Body of pancreas (tissue), 4 donors: ENCODE results near the gene CRIM1. TPM values are rescaled to one million over a fixed set of nuclear protein-coding genes. Genes with fewer than 3 reads are reported as not detected.

Experiments used
- ATAC-seq: fragments of 150-250 bp; one replicate; pipeline ENCODE4 v1.9.1; 2016
- DNase-seq, 4 donors: peaks; one replicate each; pipeline ENCODE4 v3.0.0-alpha.2; 2019
- H3K27ac ChIP-seq, 4 donors: fragments of 200-600 bp; sonication (generic); 1 replicate in 3 of 4; 2 replicates in 1 of 4; pipeline versions ENCODE4 v1.5.1 to v1.6.1; 2016 to 2019; ENCODE audit warnings: mild to moderate bottlenecking in 1 of 4, mixed read lengths in 1 of 4, moderate library complexity in 1 of 4
- H3K27me3 ChIP-seq, 2 donors: fragments of 200-600 bp; sonication (generic); one replicate each; pipeline ENCODE4 v1.6.0; 2016; ENCODE audit warnings: mild to moderate bottlenecking in 1 of 2
- H3K36me3 ChIP-seq, 2 donors: fragments of 200-600 bp; sonication (generic); replicated peaks in 1 of 2; 2 replicates each; pipeline ENCODE4 v1.5.1; 2016; ENCODE audit warnings: low read depth in 2 of 2; ENCODE audit not compliant: insufficient read depth in 1 of 2
- H3K4me1 ChIP-seq: fragments of 200-600 bp; sonication (generic); one replicate; pipeline ENCODE4 v1.6.0; 2016
- H3K4me3 ChIP-seq, 2 donors: fragments of 200-600 bp; sonication (generic); 1 replicate in 1 of 2; 2 replicates in 1 of 2; pipeline ENCODE4 v1.5.1; 2016 to 2019
- H3K9me3 ChIP-seq, 3 donors: fragments of 200-600 bp; sonication (generic); 1 replicate in 2 of 3; 2 replicates in 1 of 3; pipeline ENCODE4 v1.5.1; 2016
- POLR2A ChIP-seq, 3 donors: fragments of 450-650 bp; IDR thresholded peaks; one replicate each; pipeline ENCODE4 v1.6.1; 2016; ENCODE audit warnings: antibody characterized with exemption in 3 of 3, mild to moderate bottlenecking in 2 of 3
- whole genome bisulfite sequencing, 2 donors: methylation state at CpG; one replicate each; pipeline ENCODE4 v1.1.5; 2017; 5-methylcytosine and 5-hydroxymethylcytosine counted together
- intact Hi-C: fragments of 100-400 bp; cut with DNase I; formaldehyde crosslinking; loops from one replicate; pipeline ENCODE4 v1.15.1; 2023
- total RNA-seq, 2 donors: library from RNA; depleted of rRNA; stranded (reverse); fragments of >200 nt; gene quantifications; one replicate each; pipeline ENCODE4 v1.1.0, GENCODE V29; 2016
- TF ChIP-seq, protein P1 (sequence below), 7 experiments: fragments of 450-650 bp in 4 of 7; fragments of 200-600 bp in 3 of 7; sonication (generic) in 3 of 7; IDR thresholded peaks; one replicate each; pipeline ENCODE4 v1.5.1; 2016 to 2019; ENCODE audit warnings: antibody characterized with exemption in 7 of 7

Gene CRIM1
- total RNA-seq, 2 donors from 2014 or later: 41.5 to 64.6 TPM

DNA sequence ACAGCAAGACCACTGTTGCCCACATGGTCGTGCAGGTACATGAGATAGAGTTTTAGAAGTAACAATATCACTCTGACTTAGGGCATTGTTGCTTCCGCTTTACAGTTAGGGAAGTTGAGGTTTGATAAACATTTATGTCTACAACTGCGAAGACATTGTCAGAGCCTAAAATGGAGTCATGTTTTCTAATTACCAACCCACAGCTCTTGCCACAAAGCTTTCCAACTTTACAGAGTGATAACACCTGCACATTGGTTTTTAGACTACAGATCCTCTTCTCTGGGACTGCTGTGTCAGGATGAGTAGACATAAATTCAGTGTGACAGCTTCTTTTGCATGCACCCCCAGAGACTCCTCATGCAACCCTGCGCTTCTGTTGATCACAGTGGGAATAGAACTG, 123.4 kb downstream of the CRIM1 start:
- H3K4me1 ChIP-seq: peaks cover 19% of the 10 kb centered on the region
- intact Hi-C loops: no loop called here
- ATAC-seq (no peak), DNase-seq (no peak)
- no peaks in the 10 kb centered on the region for H3K36me3 ChIP-seq
- no peaks in the 10 kb centered on the region for H3K27me3 ChIP-seq
- no peak overlapping the region for H3K4me3 ChIP-seq
- H3K9me3 ChIP-seq: no peaks in the 10 kb centered on the region
- peak overlapping the region in 1 of 4 donors; percentile 41 for H3K27ac ChIP-seq
- TF ChIP-seq, protein P1, sequence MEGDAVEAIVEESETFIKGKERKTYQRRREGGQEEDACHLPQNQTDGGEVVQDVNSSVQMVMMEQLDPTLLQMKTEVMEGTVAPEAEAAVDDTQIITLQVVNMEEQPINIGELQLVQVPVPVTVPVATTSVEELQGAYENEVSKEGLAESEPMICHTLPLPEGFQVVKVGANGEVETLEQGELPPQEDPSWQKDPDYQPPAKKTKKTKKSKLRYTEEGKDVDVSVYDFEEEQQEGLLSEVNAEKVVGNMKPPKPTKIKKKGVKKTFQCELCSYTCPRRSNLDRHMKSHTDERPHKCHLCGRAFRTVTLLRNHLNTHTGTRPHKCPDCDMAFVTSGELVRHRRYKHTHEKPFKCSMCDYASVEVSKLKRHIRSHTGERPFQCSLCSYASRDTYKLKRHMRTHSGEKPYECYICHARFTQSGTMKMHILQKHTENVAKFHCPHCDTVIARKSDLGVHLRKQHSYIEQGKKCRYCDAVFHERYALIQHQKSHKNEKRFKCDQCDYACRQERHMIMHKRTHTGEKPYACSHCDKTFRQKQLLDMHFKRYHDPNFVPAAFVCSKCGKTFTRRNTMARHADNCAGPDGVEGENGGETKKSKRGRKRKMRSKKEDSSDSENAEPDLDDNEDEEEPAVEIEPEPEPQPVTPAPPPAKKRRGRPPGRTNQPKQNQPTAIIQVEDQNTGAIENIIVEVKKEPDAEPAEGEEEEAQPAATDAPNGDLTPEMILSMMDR (IDR thresholded peaks at IDR 0.05): no peak
- TF ChIP-seq POLR2A (IDR thresholded peaks at IDR 0.05): no peak
- 61 to 91% methylated on average over 4 of the region's 4 CpGs for WGBS, 2 donors

DNA sequence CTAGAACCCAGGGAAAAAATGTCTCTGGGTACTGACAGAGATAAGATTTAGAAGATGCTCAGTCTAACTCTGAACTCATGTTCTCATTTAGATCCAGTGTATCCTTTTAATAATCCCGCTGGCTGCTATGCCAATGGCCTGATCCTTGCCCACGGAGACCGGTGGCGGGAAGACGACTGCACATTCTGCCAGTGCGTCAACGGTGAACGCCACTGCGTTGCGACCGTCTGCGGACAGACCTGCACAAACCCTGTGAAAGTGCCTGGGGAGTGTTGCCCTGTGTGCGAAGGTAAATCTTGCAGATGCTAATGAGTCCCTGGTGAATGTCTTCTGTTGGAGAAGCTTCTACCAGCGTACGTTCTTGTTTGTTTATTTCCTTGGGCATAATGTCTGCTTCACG, 123.8 kb downstream of the CRIM1 start:
- Histone ChIP-seq H3K4me3 (no peak overlapping the region), H3K36me3 (no peaks in the 10 kb centered on the region), H3K4me1 (peaks cover 22% of the 10 kb centered on the region), H3K27ac (no peak overlapping the region), H3K27me3 (no peaks in the 10 kb centered on the region), H3K9me3 (no peaks in the 10 kb centered on the region)
- WGBS, 2 donors: 89 to 90% methylated on average over 15 to 16 of the region's 16 CpGs
- no peak for ATAC-seq
- intact Hi-C loops: no loop called here
- DNase-seq: no peak
- TF ChIP-seq POLR2A (IDR thresholded peaks at IDR 0.05): no peak
- TF ChIP-seq, protein P1 (IDR thresholded peaks at IDR 0.05): no peak

DNA sequence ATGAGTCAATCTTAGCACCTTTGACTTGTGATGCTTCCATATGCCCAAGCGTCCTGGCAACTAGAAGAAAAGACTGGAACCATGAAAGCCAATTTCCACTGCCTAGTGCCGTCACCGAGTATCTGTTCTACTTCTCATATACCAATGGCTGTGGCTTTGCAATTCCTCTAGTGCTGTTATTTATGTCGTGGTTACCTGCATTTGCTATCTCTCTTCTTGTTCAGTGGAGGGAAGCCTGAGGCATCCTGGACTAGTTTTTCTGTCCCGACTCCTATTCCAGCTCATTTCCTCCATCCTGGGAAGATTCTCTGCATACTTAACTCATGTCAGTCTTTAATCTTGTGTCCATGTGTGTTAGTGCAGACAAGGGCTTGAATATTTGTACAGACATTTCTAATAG, 124.5 kb downstream of the CRIM1 start:
- H3K4me3 ChIP-seq: no peak overlapping the region
- no peak for ATAC-seq
- 71 to 81% methylated on average over 5 of the region's 5 CpGs for WGBS, 2 donors
- H3K36me3 ChIP-seq: no peaks in the 10 kb centered on the region
- H3K9me3 ChIP-seq: no peaks in the 10 kb centered on the region
- DNase-seq: no peak
- TF ChIP-seq, protein P1 (IDR thresholded peaks at IDR 0.05): no peak
- TF ChIP-seq POLR2A (IDR thresholded peaks at IDR 0.05): no peak
- no peak overlapping the region for H3K27ac ChIP-seq
- peaks cover 29% of the 10 kb centered on the region for H3K4me1 ChIP-seq
- intact Hi-C loops: no loop called here
- H3K27me3 ChIP-seq: no peaks in the 10 kb centered on the region

- peaks cover 35% of the 10 kb centered on the region for H3K4me1 ChIP-seq
- intact Hi-C loops: no loop called here
- no peaks in the 10 kb centered on the region for H3K9me3 ChIP-seq
- no peak overlapping the region for H3K27ac ChIP-seq
- WGBS, 2 donors: 64 to 77% methylated on average over 2 of the region's 2 CpGs
- H3K36me3 ChIP-seq: no peaks in the 10 kb centered on the region
- DNase-seq (no peak), ATAC-seq (no peak)
- TF ChIP-seq, protein P1 (IDR thresholded peaks at IDR 0.05): no peak
- TF ChIP-seq POLR2A (IDR thresholded peaks at IDR 0.05): no peak
- no peaks in the 10 kb centered on the region for H3K27me3 ChIP-seq
- H3K4me3 ChIP-seq: no peak overlapping the region
Measured at GRCh38 chr2:36480636-36481035, 125.1 kb downstream of the CRIM1 start.

DNA sequence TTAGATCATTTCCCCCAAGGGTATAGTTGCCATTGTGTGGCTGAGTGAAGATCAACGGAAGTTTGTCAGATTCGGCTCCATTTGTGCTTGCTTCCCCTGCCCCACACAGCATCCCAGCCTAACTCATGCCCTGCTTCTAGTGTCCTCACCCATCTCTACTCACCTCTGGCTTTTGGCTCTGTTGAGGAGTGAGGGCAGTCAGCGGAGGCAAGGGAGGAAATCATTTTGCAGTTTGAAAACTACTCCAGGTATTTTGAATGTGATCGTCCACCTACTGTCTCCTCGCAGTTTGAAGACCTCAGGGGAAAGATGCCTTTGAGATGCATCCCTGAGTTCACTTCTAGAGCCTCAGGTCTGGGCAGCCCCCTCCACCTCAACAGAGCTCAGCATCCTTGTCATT, 126.1 kb downstream of the CRIM1 start:
- DNase-seq (no peak), ATAC-seq (no peak)
- H3K27me3 ChIP-seq: no peaks in the 10 kb centered on the region
- no peak overlapping the region for H3K27ac ChIP-seq
- H3K36me3 ChIP-seq: no peaks in the 10 kb centered on the region
- H3K4me1 ChIP-seq: peaks cover 44% of the 10 kb centered on the region
- intact Hi-C loops: no loop called here
- no peak overlapping the region for H3K4me3 ChIP-seq
- TF ChIP-seq, protein P1 (IDR thresholded peaks at IDR 0.05): no peak
- no peak for TF ChIP-seq POLR2A (IDR thresholded peaks at IDR 0.05)
- 85 to 92% methylated on average over 5 of the region's 5 CpGs for WGBS, 2 donors
- H3K9me3 ChIP-seq: no peaks in the 10 kb centered on the region
